HG02970 (cell line): Measurements from ENCODE around the gene MYCBP2.
"Not testable (repeated sequence)": the region's sequence is repeated elsewhere in the genome, so short reads cannot be mapped to it uniquely, and the experiment has no call there.

ENCODE experiments used
- ATAC-seq: cut with Tn5 transposase; IDR thresholded peaks from one replicate; pipeline ENCODE4 v1.9.1; 2021; ENCODE audit warnings: mild to moderate bottlenecking, moderate library complexity, moderate number of reproducible peaks; ENCODE audit not compliant: unreplicated experiment, low FRiP score

The MYCBP2 gene

GRCh38 chr13:77306458-77306857 lies 20.4 kb downstream of the MYCBP2 start:
- ATAC-seq, result no peak

GRCh38 chr13:77305266-77305665 lies 21.6 kb downstream of the MYCBP2 start:
- ATAC-seq, result no peak

GRCh38 chr13:77300176-77301037 lies 26.5 kb downstream of the MYCBP2 start:
- ATAC-seq, result no peak

- no peak for ATAC-seq
Measured at GRCh38 chr13:77299587-77299986, 27.3 kb downstream of the MYCBP2 start.

GRCh38 chr13:77298426-77298825 lies 28.5 kb downstream of the MYCBP2 start:
- ATAC-seq, result no peak

GRCh38 chr13:77291774-77292173 lies 35.1 kb downstream of the MYCBP2 start:
- no peak for ATAC-seq

GRCh38 chr13:77290342-77290741 lies 36.6 kb downstream of the MYCBP2 start:
- no peak for ATAC-seq

GRCh38 chr13:77289851-77290250 lies 37.0 kb downstream of the MYCBP2 start:
- no peak for ATAC-seq

- ATAC-seq, result not testable (repeated sequence)
Measured at GRCh38 chr13:77285632-77286031, 41.3 kb downstream of the MYCBP2 start.

- ATAC-seq, result no peak
Measured at GRCh38 chr13:77285098-77285497, 41.8 kb downstream of the MYCBP2 start.

- no peak for ATAC-seq
Measured at GRCh38 chr13:77274126-77274525, 52.8 kb downstream of the MYCBP2 start.

GRCh38 chr13:77269141-77269540 lies 57.8 kb downstream of the MYCBP2 start:
- ATAC-seq, result no peak

- no peak for ATAC-seq
Measured at GRCh38 chr13:77267362-77267761, 59.5 kb downstream of the MYCBP2 start.

- no peak for ATAC-seq
Measured at GRCh38 chr13:77265336-77265735, 61.6 kb downstream of the MYCBP2 start.

- ATAC-seq, result no peak
Measured at GRCh38 chr13:77262198-77262597, 64.7 kb downstream of the MYCBP2 start.

GRCh38 chr13:77250975-77251374 lies 75.9 kb downstream of the MYCBP2 start:
- no peak for ATAC-seq

- ATAC-seq, result not testable (repeated sequence)
Measured at GRCh38 chr13:77245224-77245623, 81.7 kb downstream of the MYCBP2 start.

- ATAC-seq, result no peak
Measured at GRCh38 chr13:77239312-77239711, 87.6 kb downstream of the MYCBP2 start.

- ATAC-seq, result no peak
Measured at GRCh38 chr13:77235456-77236022, 91.4 kb downstream of the MYCBP2 start.

GRCh38 chr13:77233159-77233558 lies 93.7 kb downstream of the MYCBP2 start:
- no peak for ATAC-seq

GRCh38 chr13:77230560-77230959 lies 96.3 kb downstream of the MYCBP2 start:
- ATAC-seq, result no peak

- no peak for ATAC-seq
Measured at GRCh38 chr13:77225946-77226345, 100.9 kb downstream of the MYCBP2 start.
